K562 (cell line): ENCODE data around the gene KLC1. TPM values are rescaled to one million over a fixed set of nuclear protein-coding genes. Genes with fewer than 3 reads are reported as not detected.

Experiments used
- CHD1 ChIP-seq: fragments of 200-600 bp; sonication (generic); IDR thresholded peaks from one replicate; pipeline ENCODE4 v1.6.1; 2012; ENCODE audit warnings: mild to moderate bottlenecking, moderate library complexity, low read length, inconsistent platforms
- RBBP5 ChIP-seq: fragments of 200-600 bp; sonication (generic); IDR thresholded peaks from 2 replicates; pipeline ENCODE4 v1.6.1; 2012; ENCODE audit warnings: borderline replicate concordance, mild to moderate bottlenecking, low read length, control low read depth, inconsistent platforms; ENCODE audit not compliant: insufficient read depth, poor library complexity, severe bottlenecking
- polyA plus RNA-seq, 8 experiments: library from polyadenylated mRNA; depleted of rRNA in 4 of 8; stranded (reverse) in 5 of 8; unstranded in 3 of 8; fragments of >200 nt; fragmentation: Nextera tagmentation in 2 of 8; fragmentation: Illumina TruSeq in 1 of 8; extraction: Ambion mirVana in 2 of 8; extraction: Trizol in 1 of 8; gene quantifications; 2 replicates each; pipeline versions ENCODE4 v1.2.1 to v1.2.3, GENCODE V29; 2011 to 2014; ENCODE audit warnings: inconsistent platforms in 1 of 8, missing spikeins in 1 of 8
- total RNA-seq, 7 experiments: library from RNA; depleted of rRNA in 6 of 7; stranded (reverse); fragments of >200 nt in 6 of 7; fragmentation: Illumina TruSeq in 2 of 7; extraction: Trizol in 2 of 7; gene quantifications; 2 replicates each; pipeline versions ENCODE4 v1.2.1 to v1.2.3, GENCODE V29; 2011 to 2021; ENCODE audit warnings: low replicate concordance in 1 of 7
- TF ChIP-seq, protein P1 (sequence below): fragments of 450-650 bp; IDR thresholded peaks from 2 replicates; pipeline ENCODE4 v1.6.1; 2016; ENCODE audit warnings: mild to moderate bottlenecking, moderate library complexity

The KLC1 gene
- total and polyA plus RNA-seq, 9 of the 15 experiments (the other 6 are each of a cell fraction or from before 2014, with no cell fraction given): 4.9 to 134 (median 54.8) TPM

- peak; percentile 75 for TF ChIP-seq CHD1
- peak; percentile 46 for TF ChIP-seq RBBP5
- TF ChIP-seq, protein P1, sequence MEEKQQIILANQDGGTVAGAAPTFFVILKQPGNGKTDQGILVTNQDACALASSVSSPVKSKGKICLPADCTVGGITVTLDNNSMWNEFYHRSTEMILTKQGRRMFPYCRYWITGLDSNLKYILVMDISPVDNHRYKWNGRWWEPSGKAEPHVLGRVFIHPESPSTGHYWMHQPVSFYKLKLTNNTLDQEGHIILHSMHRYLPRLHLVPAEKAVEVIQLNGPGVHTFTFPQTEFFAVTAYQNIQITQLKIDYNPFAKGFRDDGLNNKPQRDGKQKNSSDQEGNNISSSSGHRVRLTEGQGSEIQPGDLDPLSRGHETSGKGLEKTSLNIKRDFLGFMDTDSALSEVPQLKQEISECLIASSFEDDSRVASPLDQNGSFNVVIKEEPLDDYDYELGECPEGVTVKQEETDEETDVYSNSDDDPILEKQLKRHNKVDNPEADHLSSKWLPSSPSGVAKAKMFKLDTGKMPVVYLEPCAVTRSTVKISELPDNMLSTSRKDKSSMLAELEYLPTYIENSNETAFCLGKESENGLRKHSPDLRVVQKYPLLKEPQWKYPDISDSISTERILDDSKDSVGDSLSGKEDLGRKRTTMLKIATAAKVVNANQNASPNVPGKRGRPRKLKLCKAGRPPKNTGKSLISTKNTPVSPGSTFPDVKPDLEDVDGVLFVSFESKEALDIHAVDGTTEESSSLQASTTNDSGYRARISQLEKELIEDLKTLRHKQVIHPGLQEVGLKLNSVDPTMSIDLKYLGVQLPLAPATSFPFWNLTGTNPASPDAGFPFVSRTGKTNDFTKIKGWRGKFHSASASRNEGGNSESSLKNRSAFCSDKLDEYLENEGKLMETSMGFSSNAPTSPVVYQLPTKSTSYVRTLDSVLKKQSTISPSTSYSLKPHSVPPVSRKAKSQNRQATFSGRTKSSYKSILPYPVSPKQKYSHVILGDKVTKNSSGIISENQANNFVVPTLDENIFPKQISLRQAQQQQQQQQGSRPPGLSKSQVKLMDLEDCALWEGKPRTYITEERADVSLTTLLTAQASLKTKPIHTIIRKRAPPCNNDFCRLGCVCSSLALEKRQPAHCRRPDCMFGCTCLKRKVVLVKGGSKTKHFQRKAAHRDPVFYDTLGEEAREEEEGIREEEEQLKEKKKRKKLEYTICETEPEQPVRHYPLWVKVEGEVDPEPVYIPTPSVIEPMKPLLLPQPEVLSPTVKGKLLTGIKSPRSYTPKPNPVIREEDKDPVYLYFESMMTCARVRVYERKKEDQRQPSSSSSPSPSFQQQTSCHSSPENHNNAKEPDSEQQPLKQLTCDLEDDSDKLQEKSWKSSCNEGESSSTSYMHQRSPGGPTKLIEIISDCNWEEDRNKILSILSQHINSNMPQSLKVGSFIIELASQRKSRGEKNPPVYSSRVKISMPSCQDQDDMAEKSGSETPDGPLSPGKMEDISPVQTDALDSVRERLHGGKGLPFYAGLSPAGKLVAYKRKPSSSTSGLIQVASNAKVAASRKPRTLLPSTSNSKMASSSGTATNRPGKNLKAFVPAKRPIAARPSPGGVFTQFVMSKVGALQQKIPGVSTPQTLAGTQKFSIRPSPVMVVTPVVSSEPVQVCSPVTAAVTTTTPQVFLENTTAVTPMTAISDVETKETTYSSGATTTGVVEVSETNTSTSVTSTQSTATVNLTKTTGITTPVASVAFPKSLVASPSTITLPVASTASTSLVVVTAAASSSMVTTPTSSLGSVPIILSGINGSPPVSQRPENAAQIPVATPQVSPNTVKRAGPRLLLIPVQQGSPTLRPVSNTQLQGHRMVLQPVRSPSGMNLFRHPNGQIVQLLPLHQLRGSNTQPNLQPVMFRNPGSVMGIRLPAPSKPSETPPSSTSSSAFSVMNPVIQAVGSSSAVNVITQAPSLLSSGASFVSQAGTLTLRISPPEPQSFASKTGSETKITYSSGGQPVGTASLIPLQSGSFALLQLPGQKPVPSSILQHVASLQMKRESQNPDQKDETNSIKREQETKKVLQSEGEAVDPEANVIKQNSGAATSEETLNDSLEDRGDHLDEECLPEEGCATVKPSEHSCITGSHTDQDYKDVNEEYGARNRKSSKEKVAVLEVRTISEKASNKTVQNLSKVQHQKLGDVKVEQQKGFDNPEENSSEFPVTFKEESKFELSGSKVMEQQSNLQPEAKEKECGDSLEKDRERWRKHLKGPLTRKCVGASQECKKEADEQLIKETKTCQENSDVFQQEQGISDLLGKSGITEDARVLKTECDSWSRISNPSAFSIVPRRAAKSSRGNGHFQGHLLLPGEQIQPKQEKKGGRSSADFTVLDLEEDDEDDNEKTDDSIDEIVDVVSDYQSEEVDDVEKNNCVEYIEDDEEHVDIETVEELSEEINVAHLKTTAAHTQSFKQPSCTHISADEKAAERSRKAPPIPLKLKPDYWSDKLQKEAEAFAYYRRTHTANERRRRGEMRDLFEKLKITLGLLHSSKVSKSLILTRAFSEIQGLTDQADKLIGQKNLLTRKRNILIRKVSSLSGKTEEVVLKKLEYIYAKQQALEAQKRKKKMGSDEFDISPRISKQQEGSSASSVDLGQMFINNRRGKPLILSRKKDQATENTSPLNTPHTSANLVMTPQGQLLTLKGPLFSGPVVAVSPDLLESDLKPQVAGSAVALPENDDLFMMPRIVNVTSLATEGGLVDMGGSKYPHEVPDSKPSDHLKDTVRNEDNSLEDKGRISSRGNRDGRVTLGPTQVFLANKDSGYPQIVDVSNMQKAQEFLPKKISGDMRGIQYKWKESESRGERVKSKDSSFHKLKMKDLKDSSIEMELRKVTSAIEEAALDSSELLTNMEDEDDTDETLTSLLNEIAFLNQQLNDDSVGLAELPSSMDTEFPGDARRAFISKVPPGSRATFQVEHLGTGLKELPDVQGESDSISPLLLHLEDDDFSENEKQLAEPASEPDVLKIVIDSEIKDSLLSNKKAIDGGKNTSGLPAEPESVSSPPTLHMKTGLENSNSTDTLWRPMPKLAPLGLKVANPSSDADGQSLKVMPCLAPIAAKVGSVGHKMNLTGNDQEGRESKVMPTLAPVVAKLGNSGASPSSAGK: 0 out of 2 replicates have a peak, but pooled peaks have one; percentile 6
Observed at GRCh38 chr14:103716091-103716801, 87.2 kb downstream of the KLC1 start (continued).
